Activated CD4-positive, alpha-beta T cell treated with anti-CD3 and anti-CD28 coated beads for 36 hours (primary cell): ENCODE measurements around the gene TRRAP. TPM values are rescaled to one million over a fixed set of nuclear protein-coding genes. Genes with fewer than 3 reads are reported as not detected.

Source experiments
- ATAC-seq: fragments of 200-7000 bp; cut with Tn5 transposase; one replicate; pipeline ENCODE4 v1.10.0; 2021; ENCODE audit warnings: mild to moderate bottlenecking, moderate library complexity
- CTCF ChIA-PET: fragments of 350-600 bp; sonication (Branson Sonifier 250); formaldehyde crosslinking; loops from one replicate; lab custom pipeline; 2021; ENCODE audit warnings: antibody characterized with exemption; lab: Charles Lee
- POLR2A ChIA-PET: fragments of 350-600 bp; sonication (Branson Sonifier 250); formaldehyde crosslinking; loops from one replicate; lab custom pipeline; 2021; ENCODE audit warnings: antibody characterized with exemption, inconsistent platforms; lab: Charles Lee
- DNase-seq: peaks from one replicate; pipeline ENCODE4 v3.0.0-alpha.2; 2020
- H3K27ac Mint-ChIP-seq: one replicate; pipeline ENCODE4 v1.8.0; 2021; ENCODE audit warnings: mixed read lengths
- H3K27me3 Mint-ChIP-seq: one replicate; pipeline ENCODE4 v1.8.0; 2021; ENCODE audit warnings: mixed read lengths
- H3K36me3 Mint-ChIP-seq: one replicate; pipeline ENCODE4 v1.8.0; 2021; ENCODE audit warnings: low read depth, mixed read lengths
- H3K4me1 Mint-ChIP-seq: one replicate; pipeline ENCODE4 v1.8.0; 2021; ENCODE audit warnings: mixed read lengths
- H3K4me3 Mint-ChIP-seq: one replicate; pipeline ENCODE4 v1.8.0; 2021; ENCODE audit warnings: mild to moderate bottlenecking, moderate library complexity, mixed read lengths
- H3K9me3 Mint-ChIP-seq: one replicate; pipeline ENCODE4 v1.8.0; 2021; ENCODE audit warnings: low read depth, mixed read lengths
- intact Hi-C, 2 experiments: fragments of 100-400 bp; cut with DNase I in 1 of 2; cut with micrococcal nuclease in 1 of 2; formaldehyde crosslinking; loops; one replicate each; pipeline versions ENCODE4 v1.14.2 to v1.15.1; 2022 to 2024; cut with DNase I, micrococcal nuclease
- total RNA-seq, 2 experiments: library from RNA; stranded (reverse); gene quantifications; one replicate each; pipeline ENCODE4 v1.2.3, GENCODE V29; 2021

TRRAP gene
- total RNA-seq, 2 experiments from 2014 or later = 51.7 to 54.0 TPM

DNA sequence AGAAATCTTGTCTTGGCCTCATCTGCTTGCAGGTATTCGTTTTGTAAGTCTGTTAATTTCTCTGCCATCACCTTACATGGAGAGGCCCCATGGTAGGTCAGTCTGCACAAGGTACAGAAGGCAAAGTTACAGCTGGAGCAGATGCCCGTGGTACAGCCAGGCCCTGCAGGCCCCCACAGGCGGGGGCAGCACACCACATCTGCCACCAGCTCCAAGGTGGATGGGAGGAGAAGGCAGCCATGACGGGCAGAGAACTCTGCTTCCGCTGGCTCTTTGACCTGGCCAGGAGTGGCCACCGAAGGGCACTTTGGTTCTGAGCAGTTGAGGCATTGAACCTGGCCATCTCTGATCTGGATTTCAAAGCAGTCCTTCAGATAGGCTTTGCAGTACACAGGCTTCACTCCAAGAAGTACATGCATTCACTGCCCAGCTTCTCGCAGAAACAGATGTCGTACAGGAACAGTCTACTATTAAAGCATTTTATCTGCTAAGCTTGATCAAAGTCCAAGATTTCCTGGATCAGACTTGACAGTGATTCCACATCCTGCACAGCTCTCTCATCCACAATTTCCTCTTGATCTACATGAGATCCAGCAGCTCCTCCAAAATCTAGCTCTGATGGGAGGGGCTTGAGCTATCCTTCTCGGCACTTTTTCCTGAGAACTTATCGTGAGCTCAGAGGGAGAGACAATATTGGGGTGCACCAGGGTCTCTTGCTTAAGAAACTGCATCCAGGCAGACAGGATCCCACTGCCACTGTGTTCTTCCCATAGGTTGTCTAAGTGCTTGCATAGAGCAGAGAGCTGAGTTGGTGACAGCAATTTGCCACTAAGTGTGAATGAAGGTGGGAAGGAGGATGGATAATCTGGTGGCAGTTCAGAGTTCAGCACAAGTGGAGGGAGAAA, 120.7 kb downstream of the TRRAP start:
- H3K4me1 Mint-ChIP-seq = peaks cover 6% of the 10 kb centered on the region
- H3K27ac Mint-ChIP-seq = no peak overlapping the region
- ATAC-seq = no peak
- H3K27me3 Mint-ChIP-seq = no peaks in the 10 kb centered on the region
- intact Hi-C loops = no loop called here
- H3K36me3 Mint-ChIP-seq = peaks cover 41% of the 10 kb centered on the region
- H3K4me3 Mint-ChIP-seq = no peak overlapping the region
- no peak for DNase-seq
- ChIA-PET POLR2A (no interaction called here), CTCF (interaction anchor here (0.6 to 0.9 kb wide), 2 partner anchors 10 to 122 kb away, joined by 3 read pairs; no protein-coding TSS in a partner anchor)
- H3K9me3 Mint-ChIP-seq = no peaks in the 10 kb centered on the region

DNA sequence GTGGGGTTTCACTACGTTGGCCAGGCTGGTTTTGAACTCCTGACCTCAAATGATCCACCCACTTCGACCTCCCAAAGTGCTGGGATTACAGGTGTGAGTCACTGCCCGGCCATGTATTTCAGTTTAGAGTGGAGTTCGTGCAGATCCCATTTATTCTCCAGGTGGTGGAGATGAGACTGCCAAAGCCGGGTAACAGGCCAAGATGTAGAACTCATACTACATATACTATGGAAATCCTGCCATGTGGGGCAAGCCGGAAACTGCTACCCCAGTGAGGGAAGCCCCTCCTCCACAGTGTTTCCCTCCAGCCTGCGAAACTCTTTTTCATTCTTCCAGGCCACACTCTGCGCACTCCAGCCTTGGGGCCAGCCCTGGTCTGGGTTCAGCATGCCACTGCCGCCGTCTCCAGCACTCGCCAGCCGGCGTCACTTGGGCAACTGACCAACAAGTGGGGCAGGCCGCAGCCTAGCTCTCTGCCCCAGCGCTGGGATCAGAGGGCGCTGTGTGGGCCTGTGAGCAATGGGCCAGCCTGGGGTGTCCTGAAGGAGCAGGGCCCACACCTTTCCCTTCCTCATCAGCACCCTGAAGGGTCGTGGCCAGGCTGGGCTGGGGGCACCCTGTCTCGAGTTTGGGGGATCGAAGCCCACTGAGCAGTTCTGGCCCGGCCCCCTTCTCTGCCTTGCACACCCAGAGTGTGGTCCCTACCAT, 122.0 kb downstream of the TRRAP start:
- no peak overlapping the region for H3K4me3 Mint-ChIP-seq
- H3K27me3 Mint-ChIP-seq = no peaks in the 10 kb centered on the region
- H3K36me3 Mint-ChIP-seq = peaks cover 41% of the 10 kb centered on the region
- intact Hi-C loops = no loop called here
- no peak for ATAC-seq
- H3K4me1 Mint-ChIP-seq = peaks cover 6% of the 10 kb centered on the region
- CTCF ChIA-PET = no interaction called here
- no peak for DNase-seq
- H3K9me3 Mint-ChIP-seq = no peaks in the 10 kb centered on the region
- POLR2A ChIA-PET = no interaction called here
- no peak overlapping the region for H3K27ac Mint-ChIP-seq

DNA sequence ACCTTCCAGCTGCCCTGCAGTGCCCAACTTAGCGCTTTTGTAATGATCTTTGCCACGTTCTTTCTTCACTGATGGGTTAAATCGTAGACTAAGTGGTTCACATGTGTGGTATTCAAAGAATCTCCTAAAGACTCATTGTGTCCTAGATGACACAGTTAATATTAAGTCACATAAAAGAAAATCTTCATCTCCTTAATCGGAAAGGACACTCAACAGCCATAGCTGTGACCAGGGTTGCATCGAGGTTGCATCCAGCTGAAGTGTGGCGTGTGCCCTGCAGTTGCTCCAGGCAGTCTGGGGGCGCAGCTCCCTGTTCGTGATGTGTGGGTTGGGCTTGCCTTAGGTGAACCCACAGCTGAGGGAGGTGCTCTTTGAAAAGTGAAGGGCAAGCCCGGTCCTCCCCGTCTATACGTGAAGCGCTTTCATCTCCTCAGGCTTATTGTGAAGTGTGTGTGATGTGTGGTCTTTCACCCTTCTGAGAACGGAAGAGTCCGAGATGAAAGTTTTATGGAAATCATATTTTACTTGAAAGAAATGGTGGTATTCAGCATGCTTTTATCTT, 122.7 kb downstream of the TRRAP start:
- H3K27ac Mint-ChIP-seq = peak overlapping the region; percentile 16
- H3K36me3 Mint-ChIP-seq = peaks cover 41% of the 10 kb centered on the region
- H3K4me3 Mint-ChIP-seq = no peak overlapping the region
- peaks cover 3% of the 10 kb centered on the region for H3K4me1 Mint-ChIP-seq
- ATAC-seq = no peak
- no peaks in the 10 kb centered on the region for H3K27me3 Mint-ChIP-seq
- H3K9me3 Mint-ChIP-seq = no peaks in the 10 kb centered on the region
- ChIA-PET CTCF (interaction anchor here (1.0 kb wide), 1 partner anchor 10 kb away, joined by 3 read pairs; no protein-coding TSS in a partner anchor), POLR2A (no interaction called here)
- intact Hi-C loops = no loop called here
- DNase-seq = no peak

DNA sequence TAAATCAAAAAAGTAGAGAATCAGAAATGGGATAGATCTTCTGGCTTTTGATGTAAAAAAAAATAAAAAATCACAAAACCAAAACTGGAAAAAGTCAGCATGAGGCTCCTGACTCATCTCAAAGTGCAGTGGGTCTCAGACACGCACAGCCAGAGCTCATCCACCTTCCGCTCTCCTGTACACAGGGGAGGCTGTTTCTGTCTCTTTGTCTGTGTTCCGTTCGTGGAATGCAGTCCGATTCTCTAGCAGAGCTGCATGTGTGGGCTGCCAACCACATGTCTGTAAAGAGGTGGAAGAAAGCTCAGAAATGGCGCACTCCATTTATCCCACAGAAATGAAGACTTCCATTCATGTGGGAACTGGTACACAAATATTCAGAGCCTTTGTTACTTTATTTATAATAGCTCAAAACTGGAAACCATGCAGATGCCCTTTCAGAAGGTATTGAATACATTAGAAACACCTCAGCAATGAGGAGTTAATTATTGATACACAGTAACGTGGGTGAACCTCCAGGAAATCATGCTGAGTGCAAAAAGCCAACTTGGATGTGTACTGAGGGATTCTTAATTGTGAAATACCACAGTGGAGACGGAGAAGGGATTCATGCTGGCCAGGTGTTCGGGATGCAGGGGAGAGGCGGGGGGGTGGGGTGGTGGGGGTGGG, 123.3 kb downstream of the TRRAP start:
- no peak for DNase-seq
- intact Hi-C loops = no loop called here
- H3K4me1 Mint-ChIP-seq = no peaks in the 10 kb centered on the region
- H3K27ac Mint-ChIP-seq = peak overlapping the region; percentile 38
- H3K4me3 Mint-ChIP-seq = no peak overlapping the region
- no peak for ATAC-seq
- H3K36me3 Mint-ChIP-seq = peaks cover 41% of the 10 kb centered on the region
- CTCF ChIA-PET = interaction anchor here (1.0 kb wide), 1 partner anchor 11 kb away, joined by 3 read pairs; no protein-coding TSS in a partner anchor
- POLR2A ChIA-PET = no interaction called here
- H3K27me3 Mint-ChIP-seq = no peaks in the 10 kb centered on the region
- H3K9me3 Mint-ChIP-seq = no peaks in the 10 kb centered on the region

DNA sequence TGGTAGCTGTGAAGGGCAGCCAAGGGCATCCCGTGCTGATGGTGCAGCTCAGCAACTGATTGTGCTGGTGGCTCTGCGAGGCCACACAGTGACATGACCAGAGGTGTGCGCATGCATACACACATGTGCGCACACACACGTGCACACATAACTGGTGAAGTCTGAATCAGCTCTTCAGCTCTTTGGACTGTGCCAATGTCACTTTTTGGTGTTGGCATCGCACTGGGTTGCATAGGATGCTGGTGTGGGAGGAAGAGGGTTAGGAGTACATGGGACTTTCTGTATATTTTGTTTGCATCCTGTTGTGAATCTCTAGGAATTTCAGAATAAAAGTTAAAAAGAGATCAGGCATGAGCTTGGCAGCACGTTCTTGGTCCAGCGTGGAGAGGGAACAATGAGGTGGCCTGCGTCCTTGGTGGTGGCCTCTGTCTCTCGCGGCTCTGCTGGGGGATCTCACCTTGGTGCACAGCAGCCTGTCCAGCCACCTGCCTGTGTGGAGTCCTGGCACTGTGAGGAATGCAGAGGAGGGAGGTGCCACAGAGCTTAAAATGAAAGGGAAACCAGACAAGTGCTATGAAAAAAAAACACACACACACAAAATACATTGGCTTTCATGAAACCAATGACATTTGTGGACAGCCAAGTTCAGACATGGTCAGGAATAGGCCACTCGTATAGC, 124.0 kb downstream of the TRRAP start:
- CTCF ChIA-PET = interaction anchor here (1.0 kb wide), 1 partner anchor 11 kb away, joined by 3 read pairs; no protein-coding TSS in a partner anchor

DNA sequence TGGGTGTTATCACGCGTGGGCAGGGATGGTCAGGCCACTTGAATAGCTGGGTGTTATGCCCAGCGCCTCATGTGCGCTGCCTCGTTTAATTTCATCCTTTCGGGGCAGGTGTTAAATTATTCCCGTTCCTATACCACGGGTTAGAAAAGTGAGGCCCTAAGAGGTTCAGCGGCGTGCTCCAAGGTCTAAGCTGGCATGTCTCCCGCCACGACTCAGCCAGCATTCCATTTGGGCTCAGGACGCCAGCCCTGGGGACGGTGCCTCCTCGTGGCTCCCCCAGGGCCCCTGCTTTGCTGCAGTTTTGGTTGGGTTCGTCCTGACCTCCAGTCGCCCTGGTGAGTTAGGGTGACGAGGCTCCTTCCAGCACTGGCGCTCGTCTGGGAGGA, 124.5 kb downstream of the TRRAP start:
- Mint-ChIP-seq H3K4me3 (no peak overlapping the region), H3K9me3 (no peaks in the 10 kb centered on the region), H3K27ac (no peak overlapping the region), H3K36me3 (peaks cover 48% of the 10 kb centered on the region), H3K27me3 (no peaks in the 10 kb centered on the region), H3K4me1 (no peaks in the 10 kb centered on the region)
- POLR2A ChIA-PET = no interaction called here
- ATAC-seq = no peak
- CTCF ChIA-PET = no interaction called here
- no peak for DNase-seq
- intact Hi-C loops = no loop called here

More for the DNA sequence above, 124.0 kb downstream of the TRRAP start:
- Mint-ChIP-seq H3K9me3 (no peaks in the 10 kb centered on the region), H3K27me3 (no peaks in the 10 kb centered on the region), H3K27ac (peak overlapping the region; percentile 19), H3K4me1 (no peaks in the 10 kb centered on the region), H3K36me3 (peaks cover 46% of the 10 kb centered on the region), H3K4me3 (no peak overlapping the region)
- POLR2A ChIA-PET = no interaction called here
- ATAC-seq (no peak), DNase-seq (no peak)
- intact Hi-C loops = no loop called here

DNA sequence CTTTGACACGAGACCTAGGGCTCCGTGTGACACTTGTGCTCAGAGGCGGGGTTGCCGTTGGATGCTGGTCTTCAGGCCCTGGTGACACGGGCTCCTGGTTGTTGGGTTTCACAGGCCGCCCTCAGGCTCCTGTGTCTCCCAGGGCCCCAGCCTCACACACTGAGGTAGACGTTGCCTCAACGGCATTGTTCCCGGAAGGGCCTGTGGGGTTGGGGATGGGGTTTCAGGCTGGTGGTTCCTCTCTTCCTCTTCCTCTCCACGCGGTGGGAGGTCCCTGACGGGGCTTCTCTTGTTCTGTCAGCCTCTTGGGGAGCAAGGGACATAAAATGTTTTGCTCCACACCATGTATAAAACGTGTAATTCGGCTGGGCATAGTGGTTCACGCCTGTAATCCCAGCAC, 125.1 kb downstream of the TRRAP start:
- DNase-seq (no peak), ATAC-seq (no peak)
- Mint-ChIP-seq H3K36me3 (peaks cover 50% of the 10 kb centered on the region), H3K27ac (no peak overlapping the region), H3K27me3 (no peaks in the 10 kb centered on the region), H3K4me3 (no peak overlapping the region), H3K9me3 (no peaks in the 10 kb centered on the region), H3K4me1 (no peaks in the 10 kb centered on the region)
- ChIA-PET CTCF (no interaction called here), POLR2A (no interaction called here)
- intact Hi-C loops = no loop called here

DNA sequence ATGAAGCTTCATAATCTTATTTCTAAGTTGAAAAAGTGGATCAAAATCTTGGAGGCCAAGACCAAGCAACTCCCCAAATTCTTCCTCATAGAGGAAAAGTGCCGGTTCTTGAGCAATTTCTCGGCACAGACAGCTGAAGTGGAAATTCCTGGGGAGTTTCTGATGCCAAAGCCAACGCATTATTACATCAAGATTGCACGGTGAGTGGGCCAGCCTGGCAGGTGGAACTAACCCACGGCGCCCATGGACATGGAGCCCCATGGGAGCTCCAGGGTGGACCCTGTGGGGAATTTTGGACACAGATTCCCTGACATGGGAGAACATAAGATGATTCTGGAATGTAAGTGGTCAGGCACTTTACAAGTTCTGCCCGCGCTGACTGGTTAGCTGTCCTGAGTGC, 125.9 kb downstream of the TRRAP start:
- ATAC-seq (no peak), DNase-seq (no peak)
- Mint-ChIP-seq H3K27ac (no peak overlapping the region), H3K36me3 (peaks cover 52% of the 10 kb centered on the region), H3K4me1 (no peaks in the 10 kb centered on the region), H3K4me3 (no peak overlapping the region), H3K27me3 (no peaks in the 10 kb centered on the region), H3K9me3 (no peaks in the 10 kb centered on the region)
- CTCF ChIA-PET = interaction anchor here (1.2 kb wide), 1 partner anchor 308 kb away, joined by 3 read pairs; no protein-coding TSS in a partner anchor
- intact Hi-C loops = no loop called here
- POLR2A ChIA-PET = no interaction called here

DNA sequence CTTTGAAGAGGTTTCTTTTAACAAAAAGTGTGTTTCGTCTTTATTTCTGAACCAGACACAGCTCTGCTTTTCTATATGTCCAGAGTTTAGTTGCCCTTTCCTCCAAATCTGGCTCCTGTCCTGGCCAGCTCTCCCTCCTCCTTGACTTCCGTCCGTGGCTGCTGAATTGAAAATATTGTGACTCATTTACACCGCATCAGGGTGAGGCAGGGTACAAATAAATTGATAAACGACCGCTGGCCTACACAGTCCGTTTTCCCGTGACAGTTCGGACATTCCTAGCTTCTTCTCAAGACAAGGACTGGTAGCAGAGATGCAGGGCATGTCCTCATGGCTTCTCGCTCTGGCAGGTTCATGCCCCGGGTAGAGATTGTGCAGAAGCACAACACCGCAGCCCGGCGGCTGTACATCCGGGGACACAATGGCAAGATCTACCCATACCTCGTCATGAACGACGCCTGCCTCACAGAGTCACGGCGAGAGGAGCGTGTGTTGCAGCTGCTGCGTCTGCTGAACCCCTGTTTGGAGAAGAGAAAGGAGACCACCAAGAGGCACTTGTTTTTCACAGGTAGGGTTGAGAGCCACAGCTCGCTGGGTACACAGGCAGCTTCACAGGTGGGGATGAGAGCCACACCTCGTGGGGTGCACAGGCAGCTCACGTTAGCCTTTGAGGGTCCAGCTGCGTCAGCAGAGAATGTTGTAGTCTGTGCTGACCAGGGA, 126.6 kb downstream of the TRRAP start:
- H3K9me3 Mint-ChIP-seq = no peaks in the 10 kb centered on the region
- peaks cover 50% of the 10 kb centered on the region for H3K36me3 Mint-ChIP-seq
- no peak overlapping the region for H3K4me3 Mint-ChIP-seq
- no peaks in the 10 kb centered on the region for H3K4me1 Mint-ChIP-seq
- ATAC-seq (no peak), DNase-seq (no peak)
- intact Hi-C loops = no loop called here
- POLR2A ChIA-PET = interaction anchor here (0.6 kb wide), 1 partner anchor 1113 kb away, joined by 7 read pairs; no protein-coding TSS in a partner anchor
- CTCF ChIA-PET = interaction anchor here (1.2 kb wide), 1 partner anchor 308 kb away, joined by 3 read pairs; no protein-coding TSS in a partner anchor
- H3K27ac Mint-ChIP-seq = no peak overlapping the region
- no peaks in the 10 kb centered on the region for H3K27me3 Mint-ChIP-seq

DNA sequence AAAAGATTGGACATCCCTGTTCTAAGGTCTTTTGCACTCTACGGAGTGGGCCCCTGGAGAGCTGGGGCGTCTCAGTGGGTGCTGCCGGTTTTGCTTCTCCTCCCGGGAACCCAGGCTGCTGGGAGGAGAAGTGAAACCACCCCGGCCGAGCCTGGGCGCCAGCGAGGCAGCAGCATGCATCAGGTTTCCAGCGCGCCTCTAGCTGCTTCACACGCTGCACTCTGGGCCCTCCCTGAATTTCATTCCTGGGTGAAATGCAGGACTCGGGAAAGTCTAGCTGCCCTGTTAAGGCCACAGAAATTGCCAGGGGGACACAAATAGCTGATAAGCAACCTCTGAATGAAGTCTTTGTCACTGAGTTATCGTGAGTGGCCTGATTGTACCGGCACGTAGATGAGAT, 127.4 kb downstream of the TRRAP start:
- POLR2A ChIA-PET = interaction anchor here (0.6 kb wide), 1 partner anchor 1112 kb away, joined by 7 read pairs; no protein-coding TSS in a partner anchor
- ATAC-seq (no peak), DNase-seq (no peak)
- no peaks in the 10 kb centered on the region for H3K9me3 Mint-ChIP-seq
- peaks cover 57% of the 10 kb centered on the region for H3K36me3 Mint-ChIP-seq
- CTCF ChIA-PET = interaction anchor here (0.6 to 0.8 kb wide), 3 partner anchors 24 to 329 kb away, joined by 3 read pairs; no protein-coding TSS in a partner anchor
- H3K27ac Mint-ChIP-seq = no peak overlapping the region
- no peak overlapping the region for H3K4me3 Mint-ChIP-seq
- H3K27me3 Mint-ChIP-seq = no peaks in the 10 kb centered on the region
- H3K4me1 Mint-ChIP-seq = no peaks in the 10 kb centered on the region
- intact Hi-C loops = no loop called here
